ENCODE measurements around the gene SLC27A5.
A peak's percentile ranks its signal among the peaks of the same experiment; 100 is the strongest.
"Not testable (repeated sequence)": the region's sequence is repeated elsewhere in the genome, so short reads cannot be mapped to it uniquely, and the experiment has no call there.

SLC27A5 gene

GRCh38 chr19:58522709-58523108 is 10.9 kb upstream of the SLC27A5 start:
- no peak for DNase-seq

GRCh38 chr19:58521651-58522050 is 9.9 kb upstream of the SLC27A5 start:
- DNase-seq = peak; percentile 37 to 64 (median 58)

GRCh38 chr19:58520257-58520599 is 8.4 kb upstream of the SLC27A5 start:
- DNase-seq = no peak

GRCh38 chr19:58519355-58520256 is 7.8 kb upstream of the SLC27A5 start, which contains the start of gene ZBTB45:
ZBTB45 (minus strand) TSS chr19:58519810; CDS start chr19:58517673, 2,137 bp downstream.
- DNase-seq = peak; percentile 94 to 97 (median 96)

- peak; percentile 62 to 83 (median 75) for DNase-seq
These were observed 7.2 kb upstream of the SLC27A5 start for GRCh38 chr19:58519087-58519354.

- peak; percentile 35 to 72 (median 66) for DNase-seq
These were observed 6.7 kb upstream of the SLC27A5 start for GRCh38 chr19:58518256-58519086.

GRCh38 chr19:58516964-58517833 is 5.4 kb upstream of the SLC27A5 start:
- DNase-seq = no peak

- DNase-seq = no peak
These were observed 4.5 kb upstream of the SLC27A5 start for GRCh38 chr19:58516246-58516836.

GRCh38 chr19:58515259-58515658 is 3.5 kb upstream of the SLC27A5 start:
- DNase-seq = no peak

- no peak for DNase-seq
These were observed 2.8 kb upstream of the SLC27A5 start for GRCh38 chr19:58514564-58515022.

GRCh38 chr19:58513694-58514563 is 2.1 kb upstream of the SLC27A5 start:
- peak; percentile 96 to 99 (median 98) for DNase-seq

- DNase-seq = no peak
These were observed 1.5 kb upstream of the SLC27A5 start for GRCh38 chr19:58513213-58513693.

GRCh38 chr19:58510084-58510862 is 1.5 kb downstream of the SLC27A5 start:
- no peak for DNase-seq

- DNase-seq = no peak
These were observed 2.1 kb downstream of the SLC27A5 start for GRCh38 chr19:58509731-58510083.

GRCh38 chr19:58507602-58508223 is 4.1 kb downstream of the SLC27A5 start:
- not testable (repeated sequence) for DNase-seq

- no peak for DNase-seq
These were observed 11.6 kb downstream of the SLC27A5 start for GRCh38 chr19:58500242-58500641.

- peak; percentile 100 for DNase-seq
These were observed 12.5 kb downstream of the SLC27A5 start for GRCh38 chr19:58499021-58499927.

GRCh38 chr19:58498316-58499020 is 13.3 kb downstream of the SLC27A5 start:
- no peak for DNase-seq

All from suppressor macrophage (primary cell).